Measurements from ENCODE around the gene PTPN3. TPM values are rescaled to one million over a fixed set of nuclear protein-coding genes. Genes with fewer than 3 reads are reported as not detected.

The PTPN3 gene
- polyA plus RNA-seq, 2 of the 4 experiments (the other 2 are of a cell fraction): 8.9 to 20.3 TPM

DNA sequence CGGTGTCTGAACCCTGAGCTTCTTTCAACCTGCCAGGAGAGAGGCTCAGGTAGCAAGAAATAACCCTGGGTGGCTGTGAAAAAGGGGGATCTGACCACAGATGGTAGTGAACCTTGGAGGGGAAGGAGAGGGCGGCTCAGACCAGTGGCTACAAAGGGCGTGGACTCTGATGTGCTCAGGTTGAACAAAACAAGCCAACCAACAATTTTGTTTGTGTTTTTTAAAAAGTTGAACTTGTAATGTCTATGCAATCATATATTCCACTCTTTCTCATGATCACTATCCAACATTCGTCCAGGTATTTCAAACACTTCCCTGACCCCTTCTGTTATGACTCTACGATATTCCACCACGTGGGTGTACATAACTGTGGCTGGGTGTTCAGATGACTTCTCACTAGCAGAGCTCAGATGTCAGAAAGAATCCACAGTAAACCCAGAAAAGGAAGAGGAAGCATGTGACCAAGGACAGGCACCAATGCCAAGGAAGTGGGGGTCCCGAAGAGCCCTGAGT is 20.0 kb downstream of the PTPN3 start:
- ATAC-seq (no peak), FAIRE-seq (no peak), DNase-seq (ENCODE audit: low read depth in 1 of 2, low spot score in 1 of 2) (no peak)
- Histone ChIP-seq H3K4me2 (peak overlapping the region; percentile 81), H3K4me1 (peaks cover 67% of the 10 kb centered on the region), H3K9me3 (no peaks in the 10 kb centered on the region), H3K4me3 (no peak overlapping the region), H3K27ac (peak overlapping the region; percentile 83 to 89)
- POLR2A ChIA-PET: interaction anchor here (0.9 to 1.7 kb wide), 3 partner anchors 8 to 25 kb away, joined by 3 to 7 read pairs (median 4); partner anchors contain the start of gene PTPN3
- TF ChIP-seq HOXA7 (CRISPR knock-in tag; IDR thresholded peaks at IDR 0.05) (no peak), ZNF302 (CRISPR knock-in tag; IDR thresholded peaks at IDR 0.05) (no peak), TFCP2L1 (CRISPR knock-in tag; IDR thresholded peaks at IDR 0.05) (no peak), CEBPB (IDR thresholded peaks at IDR 0.05) (no peak), RAD21 (conservative IDR thresholded peaks at IDR 0.05 in 1 of 2, IDR thresholded peaks at IDR 0.05 in 1 of 2) (no peak), RARB (CRISPR knock-in tag; IDR thresholded peaks at IDR 0.05) (no peak), USF2 (IDR thresholded peaks at IDR 0.05) (no peak), CBX2 (IDR thresholded peaks at IDR 0.05; ENCODE audit: borderline replicate concordance, low read depth) (no peak), KDM1A (IDR thresholded peaks at IDR 0.05; ENCODE audit: low read depth) (no peak), FOSB (CRISPR knock-in tag; IDR thresholded peaks at IDR 0.05) (no peak), GATA3 (IDR thresholded peaks at IDR 0.05; ENCODE audit: borderline replicate concordance) (no peak), ESRRA (IDR thresholded peaks at IDR 0.05; ENCODE audit: borderline replicate concordance, low read length) (no peak), ZC3H11A (IDR thresholded peaks at IDR 0.05) (no peak), HDAC2 (IDR thresholded peaks at IDR 0.05) (no peak), EHMT2 (IDR thresholded peaks at IDR 0.05; ENCODE audit: low read depth) (no peak), TP53 (CRISPR knock-in tag; IDR thresholded peaks at IDR 0.05) (no peak), HOXB13 (CRISPR knock-in tag; IDR thresholded peaks at IDR 0.05; ENCODE audit: low read depth) (no peak), FOSL2 (IDR thresholded peaks at IDR 0.05) (no peak), FOSL2 (CRISPR knock-in tag; IDR thresholded peaks at IDR 0.05) (no peak)
- TF ChIP-seq, protein P1, sequence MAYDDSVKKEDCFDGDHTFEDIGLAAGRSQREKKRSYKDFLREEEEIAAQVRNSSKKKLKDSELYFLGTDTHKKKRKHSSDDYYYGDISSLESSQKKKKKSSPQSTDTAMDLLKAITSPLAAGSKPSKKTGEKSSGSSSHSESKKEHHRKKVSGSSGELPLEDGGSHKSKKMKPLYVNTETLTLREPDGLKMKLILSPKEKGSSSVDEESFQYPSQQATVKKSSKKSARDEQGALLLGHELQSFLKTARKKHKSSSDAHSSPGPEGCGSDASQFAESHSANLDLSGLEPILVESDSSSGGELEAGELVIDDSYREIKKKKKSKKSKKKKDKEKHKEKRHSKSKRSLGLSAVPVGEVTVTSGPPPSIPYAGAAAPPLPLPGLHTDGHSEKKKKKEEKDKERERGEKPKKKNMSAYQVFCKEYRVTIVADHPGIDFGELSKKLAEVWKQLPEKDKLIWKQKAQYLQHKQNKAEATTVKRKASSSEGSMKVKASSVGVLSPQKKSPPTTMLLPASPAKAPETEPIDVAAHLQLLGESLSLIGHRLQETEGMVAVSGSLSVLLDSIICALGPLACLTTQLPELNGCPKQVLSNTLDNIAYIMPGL (CRISPR knock-in tag; IDR thresholded peaks at IDR 0.05; ENCODE audit: borderline replicate concordance): no peak
- CTCF ChIA-PET: interaction anchor here (1.0 to 5.1 kb wide), 9 partner anchors 9 to 64 kb away, joined by 3 to 45 read pairs (median 3); no protein-coding TSS in a partner anchor
- 81% methylated on average over 7 of the region's 7 CpGs for WGBS (ENCODE audit: missing lambda C conversion rate)

- Histone ChIP-seq H3K9me3 (no peaks in the 10 kb centered on the region), H3K4me3 (no peak overlapping the region), H3K4me2 (peak overlapping the region; percentile 81), H3K4me1 (peaks cover 67% of the 10 kb centered on the region), H3K27ac (peak overlapping the region; percentile 83 to 89)
- FAIRE-seq: peak; percentile 61
- POLR2A ChIA-PET: interaction anchor here (0.8 to 1.7 kb wide), 4 partner anchors 8 to 24 kb away, joined by 3 to 7 read pairs (median 4); partner anchors contain the start of gene PTPN3
- CTCF ChIA-PET: interaction anchor here (1.0 to 5.1 kb wide), 11 partner anchors 8 to 65 kb away, joined by 3 to 45 read pairs (median 3); no protein-coding TSS in a partner anchor
- whole genome bisulfite sequencing (ENCODE audit: missing lambda C conversion rate): 8% methylated on average over 8 of the region's 11 CpGs
- peak; percentile 87 to 91 for DNase-seq (ENCODE audit: low read depth in 1 of 2, low spot score in 1 of 2)
- peak; percentile 92 for ATAC-seq
- TF ChIP-seq CBX2 (IDR thresholded peaks at IDR 0.05; ENCODE audit: borderline replicate concordance, low read depth): no peak
- no peak for TF ChIP-seq ATOH8 (CRISPR knock-in tag; IDR thresholded peaks at IDR 0.05; ENCODE audit: low read depth)
- TF ChIP-seq, protein P2, sequence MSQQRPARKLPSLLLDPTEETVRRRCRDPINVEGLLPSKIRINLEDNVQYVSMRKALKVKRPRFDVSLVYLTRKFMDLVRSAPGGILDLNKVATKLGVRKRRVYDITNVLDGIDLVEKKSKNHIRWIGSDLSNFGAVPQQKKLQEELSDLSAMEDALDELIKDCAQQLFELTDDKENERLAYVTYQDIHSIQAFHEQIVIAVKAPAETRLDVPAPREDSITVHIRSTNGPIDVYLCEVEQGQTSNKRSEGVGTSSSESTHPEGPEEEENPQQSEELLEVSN (IDR thresholded peaks at IDR 0.05; ENCODE audit: borderline replicate concordance, low read depth): no peak
- TF ChIP-seq, protein P3, sequence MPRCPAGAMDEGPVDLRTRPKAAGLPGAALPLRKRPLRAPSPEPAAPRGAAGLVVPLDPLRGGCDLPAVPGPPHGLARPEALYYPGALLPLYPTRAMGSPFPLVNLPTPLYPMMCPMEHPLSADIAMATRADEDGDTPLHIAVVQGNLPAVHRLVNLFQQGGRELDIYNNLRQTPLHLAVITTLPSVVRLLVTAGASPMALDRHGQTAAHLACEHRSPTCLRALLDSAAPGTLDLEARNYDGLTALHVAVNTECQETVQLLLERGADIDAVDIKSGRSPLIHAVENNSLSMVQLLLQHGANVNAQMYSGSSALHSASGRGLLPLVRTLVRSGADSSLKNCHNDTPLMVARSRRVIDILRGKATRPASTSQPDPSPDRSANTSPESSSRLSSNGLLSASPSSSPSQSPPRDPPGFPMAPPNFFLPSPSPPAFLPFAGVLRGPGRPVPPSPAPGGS (IDR thresholded peaks at IDR 0.05): no peak
- TF ChIP-seq, protein P4, sequence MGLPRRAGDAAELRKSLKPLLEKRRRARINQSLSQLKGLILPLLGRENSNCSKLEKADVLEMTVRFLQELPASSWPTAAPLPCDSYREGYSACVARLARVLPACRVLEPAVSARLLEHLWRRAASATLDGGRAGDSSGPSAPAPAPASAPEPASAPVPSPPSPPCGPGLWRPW (IDR thresholded peaks at IDR 0.05): no peak
- TF ChIP-seq CEBPB (IDR thresholded peaks at IDR 0.05): no peak
- TF ChIP-seq, protein P1 (CRISPR knock-in tag; IDR thresholded peaks at IDR 0.05; ENCODE audit: borderline replicate concordance): no peak
- TF ChIP-seq USF2 (IDR thresholded peaks at IDR 0.05): peak; percentile 77
- TF ChIP-seq KDM1A (IDR thresholded peaks at IDR 0.05; ENCODE audit: low read depth): no peak
- TF ChIP-seq NR3C1 (IDR thresholded peaks at IDR 0.05): no peak
- no peak for TF ChIP-seq EHMT2 (IDR thresholded peaks at IDR 0.05; ENCODE audit: low read depth)
- peak; percentile 37; the same call in 1 of the 2 replicates for TF ChIP-seq MYC (IDR thresholded peaks at IDR 0.05; ENCODE audit: borderline replicate concordance, low read length)
Observed at GRCh38 chr9:109477258-109478050, 20.7 kb downstream of the PTPN3 start.
